Ammon's horn (tissue), 1 donor: ENCODE measurements around the gene AGAP3.
A peak's percentile ranks its signal among the peaks of the same experiment; 100 is the strongest.

ENCODE experiments used
- DNase-seq: peaks from one replicate; pipeline ENCODE4 v3.0.0-alpha.2; 2016; ENCODE audit warnings: low spot score

AGAP3 gene

GRCh38 chr7:151088019-151088855, 2.0 kb downstream of the AGAP3 start:
- no peak for DNase-seq

GRCh38 chr7:151088856-151089699, 2.8 kb downstream of the AGAP3 start:
- DNase-seq, result peak; percentile 55

GRCh38 chr7:151089893-151090730, 3.8 kb downstream of the AGAP3 start:
- DNase-seq, result no peak

GRCh38 chr7:151091003-151091402, 4.7 kb downstream of the AGAP3 start:
- no peak for DNase-seq

- no peak for DNase-seq
Measured at GRCh38 chr7:151091431-151091830, 5.2 kb downstream of the AGAP3 start.

GRCh38 chr7:151091988-151092387, 5.7 kb downstream of the AGAP3 start:
- no peak for DNase-seq

GRCh38 chr7:151093748-151094147, 7.5 kb downstream of the AGAP3 start:
- DNase-seq, result no peak

GRCh38 chr7:151094675-151095074, 8.4 kb downstream of the AGAP3 start:
- DNase-seq, result no peak

- no peak for DNase-seq
Measured at GRCh38 chr7:151095123-151095797, 9.0 kb downstream of the AGAP3 start.

- no peak for DNase-seq
Measured at GRCh38 chr7:151095828-151096475, 9.7 kb downstream of the AGAP3 start.

- no peak for DNase-seq
Measured at GRCh38 chr7:151099486-151100211, 13.4 kb downstream of the AGAP3 start.

- no peak for DNase-seq
Measured at GRCh38 chr7:151100921-151101320, 14.6 kb downstream of the AGAP3 start.

- DNase-seq, result no peak
Measured at GRCh38 chr7:151101621-151102396, 15.5 kb downstream of the AGAP3 start.

- no peak for DNase-seq
Measured at GRCh38 chr7:151102991-151103390, 16.7 kb downstream of the AGAP3 start.

GRCh38 chr7:151103973-151104372, 17.7 kb downstream of the AGAP3 start:
- DNase-seq, result no peak

GRCh38 chr7:151104411-151105235, 18.3 kb downstream of the AGAP3 start:
- no peak for DNase-seq

- no peak for DNase-seq
Measured at GRCh38 chr7:151107882-151108281, 21.6 kb downstream of the AGAP3 start.
